ENCODE results near the gene SLC25A25. TPM values are rescaled to one million over a fixed set of nuclear protein-coding genes. Genes with fewer than 3 reads are reported as not detected.

The SLC25A25 gene
- total and polyA plus RNA-seq, 2 of the 8 experiments (the other 6 are each of a cell fraction or from before 2014, with no cell fraction given): 6.5 to 18.5 TPM

GRCh38 chr9:128113526-128114325 is 45.7 kb downstream of the SLC25A25 start:
- no peak for TF ChIP-seq SRF (IDR thresholded peaks at IDR 0.05; ENCODE audit: low read depth, low read length)
- TF ChIP-seq CHD1 (IDR thresholded peaks at IDR 0.05; ENCODE audit: low read depth, low read length): no peak
- TF ChIP-seq BRCA1 (IDR thresholded peaks at IDR 0.05; ENCODE audit: low read depth, low read length): no peak
- no peak for TF ChIP-seq FOSL1 (IDR thresholded peaks at IDR 0.05; ENCODE audit: insufficient read depth, low read depth, low read length)
- no peak for TF ChIP-seq SP2 (IDR thresholded peaks at IDR 0.05; ENCODE audit: low read length)

More at GRCh38 chr9:128113526-128114325, 45.7 kb downstream of the SLC25A25 start:
- WGBS, 2 experiments (ENCODE audit: extremely low coverage in 1 of 2, insufficient coverage in 1 of 2, insufficient read length in 1 of 2, insufficient replicate concordance in 2 of 2, low coverage in 1 of 2, low lambda C conversion rate in 2 of 2, missing lambda C conversion rate in 1 of 2): 96% methylated on average over 11 of the region's 12 CpGs; no CpG with 5 or more reads in 1 of the 2 experiments
- Histone ChIP-seq H2BK12ac (ENCODE audit: low read depth, low read length) (no peak overlapping the region), H3K4ac (replicated peaks; ENCODE audit: insufficient read length, low read depth, low read length) (no peak overlapping the region), H3K14ac (ENCODE audit: insufficient read length) (no peak overlapping the region), H3K4me1 (replicated peaks in 1 of 4; ENCODE audit: control insufficient read depth in 3 of 4, insufficient read depth in 4 of 4, low read length in 3 of 4) (peaks cover 0 to 4% (median under 1%) of the 10 kb centered on the region in 4 experiments; a peak in 3 of 7 replicates), H3K56ac (replicated peaks; ENCODE audit: insufficient read length, low read depth, low read length) (no peak overlapping the region), H3K79me1 (ENCODE audit: low read depth, low read length) (no peaks in the 10 kb centered on the region), H4K91ac (replicated peaks; ENCODE audit: insufficient read length, low read length) (no peak overlapping the region), H3K79me2 (ENCODE audit: control insufficient read depth in 1 of 2, insufficient read depth in 2 of 2, low read length in 2 of 2) (no peaks in the 10 kb centered on the region), H3K4me2 (ENCODE audit: insufficient read depth in 1 of 2, low read depth in 2 of 2, low read length in 2 of 2) (no peak overlapping the region), H4K20me1 (replicated peaks in 1 of 2; ENCODE audit: control insufficient read depth in 1 of 2, insufficient read depth in 2 of 2, low read length in 2 of 2) (peaks cover 0 to 8% of the 10 kb centered on the region in 2 experiments), H3K27ac (ENCODE audit: low read depth, low read length) (no peak overlapping the region), H2AFZ (ENCODE audit: low read length) (no peak overlapping the region), H3K18ac (ENCODE audit: extremely low read depth, low read length) (no peak overlapping the region), H2BK20ac (ENCODE audit: low read length) (no peak overlapping the region), H2BK5ac (ENCODE audit: low read depth, low read length) (no peak overlapping the region), H3K23ac (ENCODE audit: insufficient read length) (no peak overlapping the region), H4K8ac (ENCODE audit: extremely low read depth, insufficient read depth, low read length) (peak overlapping the region; percentile 42; the same call in 1 of the 2 replicates), H4K5ac (ENCODE audit: insufficient read length, low read depth, low read length) (no peak overlapping the region), H2BK120ac (replicated peaks; ENCODE audit: low read depth, low read length) (no peak overlapping the region), H3K9me3 (ENCODE audit: insufficient read depth in 2 of 2, low read depth in 1 of 2, low read length in 1 of 2) (no peaks in the 10 kb centered on the region), H2BK15ac (ENCODE audit: low read length) (no peak overlapping the region), H3K23me2 (ENCODE audit: low read depth, low read length) (no peaks in the 10 kb centered on the region), H3K36me3 (ENCODE audit: control insufficient read depth in 2 of 4, insufficient read depth in 4 of 4, low read length in 3 of 4) (peaks cover 0 to 3% (median 0%) of the 10 kb centered on the region in 4 experiments; a peak in 3 of 8 replicates), H3K27me3 (replicated peaks in 1 of 4; ENCODE audit: control insufficient read depth in 3 of 4, extremely low read depth in 1 of 4, insufficient read depth in 3 of 4, low read length in 3 of 4) (no peaks in the 10 kb centered on the region), H3K9ac (replicated peaks in 1 of 4; ENCODE audit: extremely low read depth in 1 of 4, low read depth in 3 of 4, low read length in 3 of 4) (no peak overlapping the region), H2AK5ac (ENCODE audit: low read depth, low read length) (no peak overlapping the region), H3K4me3 (ENCODE audit: extremely low read depth in 1 of 4, insufficient read depth in 2 of 4, low read depth in 3 of 4, low read length in 4 of 4) (no peak overlapping the region)
- FAIRE-seq (no peak), DNase-seq (ENCODE audit: low read depth in 1 of 2, low spot score in 2 of 2) (no peak)
- ChIA-PET CTCF (ENCODE audit: partially characterized antibody) (interaction anchor here (0.6 to 9.1 kb wide), 9 partner anchors 12 to 349 kb away, joined by 3 to 114 read pairs (median 5); no protein-coding TSS in a partner anchor), POLR2A (ENCODE audit: partially characterized antibody) (interaction anchor here (3.8 to 5.9 kb wide), 2 partner anchors 11 to 12 kb away, joined by 14 to 119 read pairs; partner anchors contain the start of gene PTGES2)
